MCF 10A (cell line): ENCODE data around the gene XXYLT1. TPM values are rescaled to one million over a fixed set of nuclear protein-coding genes. Genes with fewer than 3 reads are reported as not detected.

Experiments
- BruUV-seq: library from RNA; stranded (reverse); fragments of 400-500 nt; replicated peaks from 2 replicates; lab custom pipeline; 2021; lab: Mats Ljungman, UMichigan
- CTCF ChIA-PET: fragments of 300-600 bp; sonication (Branson Sonifier 250); formaldehyde crosslinking; extraction: SDS; loops from one replicate; lab custom pipeline; 2021; ENCODE audit warnings: antibody characterized with exemption, inconsistent platforms; lab: Yijun Ruan, JAX
- POLR2A ChIA-PET: fragments of 300-600, 350-650 bp; sonication (Branson Sonifier 250); formaldehyde crosslinking; extraction: SDS; loops from one replicate; lab custom pipeline; 2020; ENCODE audit warnings: antibody characterized with exemption, inconsistent platforms; lab: Yijun Ruan, JAX
- DNase-seq: peaks from one replicate; pipeline ENCODE4 v3.0.0-alpha.2; 2018; ENCODE audit not compliant: unreplicated experiment
- H3K27ac Mint-ChIP-seq: one replicate; pipeline ENCODE4 v1.8.0; 2022; ENCODE audit warnings: mild to moderate bottlenecking, low read depth, mixed read lengths; ENCODE audit not compliant: unreplicated experiment
- H3K27me3 Mint-ChIP-seq: one replicate; pipeline ENCODE4 v1.8.0; 2022; ENCODE audit warnings: mixed read lengths; ENCODE audit not compliant: insufficient read depth, unreplicated experiment
- H3K36me3 Mint-ChIP-seq: one replicate; pipeline ENCODE4 v1.8.0; 2022; ENCODE audit warnings: mild to moderate bottlenecking, moderate library complexity, mixed read lengths; ENCODE audit not compliant: insufficient read depth, unreplicated experiment
- H3K4me1 Mint-ChIP-seq: one replicate; pipeline ENCODE4 v1.8.0; 2022; ENCODE audit warnings: mixed read lengths; ENCODE audit not compliant: insufficient read depth, unreplicated experiment
- H3K4me3 Mint-ChIP-seq: one replicate; pipeline ENCODE4 v1.8.0; 2022; ENCODE audit warnings: mild to moderate bottlenecking, moderate library complexity, mixed read lengths; ENCODE audit not compliant: unreplicated experiment
- H3K9me3 Mint-ChIP-seq: one replicate; pipeline ENCODE4 v1.8.0; 2022; ENCODE audit warnings: mixed read lengths; ENCODE audit not compliant: unreplicated experiment
- intact Hi-C: fragments of 100-400 bp; cut with micrococcal nuclease; formaldehyde crosslinking; loops from 2 replicates; pipeline ENCODE4 v1.14.1; 2022
- total RNA-seq: library from RNA; stranded (reverse); gene quantifications from 2 replicates; pipeline ENCODE4 v1.2.3, GENCODE V29; 2022
- TF ChIP-seq, protein P1 (sequence below): fragments of 200-600 bp; IDR thresholded peaks from one replicate; pipeline ENCODE4 v1.8.0; 2022; ENCODE audit warnings: antibody characterized with exemption, mild to moderate bottlenecking; ENCODE audit not compliant: unreplicated experiment

The XXYLT1 gene
- total RNA-seq, 1 experiment from 2014 or later, result 10.0 TPM

DNA sequence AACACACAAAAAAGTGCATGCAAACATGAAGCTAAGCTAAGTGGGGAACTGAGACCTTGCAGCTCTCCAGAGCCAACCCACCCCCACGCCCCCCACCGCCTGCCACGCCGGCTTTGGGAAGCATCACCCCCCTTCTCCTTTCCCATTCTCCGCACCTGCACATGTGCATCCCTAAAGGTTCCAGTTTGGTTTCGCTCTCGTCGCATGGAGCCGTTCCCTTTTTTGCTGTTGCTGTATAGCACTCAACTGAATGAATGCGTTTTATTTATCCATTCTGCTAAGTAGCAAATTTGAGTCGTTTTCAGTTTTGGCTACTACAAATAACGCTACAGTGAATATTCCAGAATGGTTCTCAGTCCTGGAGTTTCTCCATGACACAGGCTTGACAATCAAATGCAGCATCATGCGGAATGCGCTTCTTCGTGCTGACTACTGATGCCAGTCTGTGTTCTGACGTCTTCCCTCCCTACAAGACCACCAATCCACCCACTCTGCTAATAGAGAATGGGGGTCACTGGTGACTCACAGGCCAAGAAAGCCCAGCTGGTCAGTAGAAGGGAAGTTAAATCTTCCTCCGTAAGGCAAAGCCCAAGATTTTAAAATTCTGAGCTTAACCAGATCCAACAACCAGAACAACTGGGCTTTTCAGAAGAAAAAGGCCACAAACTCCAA, 115.3 kb downstream of the XXYLT1 start:
- H3K9me3 Mint-ChIP-seq, result no peaks in the 10 kb centered on the region
- peaks cover 29% of the 10 kb centered on the region for H3K4me1 Mint-ChIP-seq
- DNase-seq, result no peak
- no peaks in the 10 kb centered on the region for H3K27me3 Mint-ChIP-seq
- TF ChIP-seq, protein P1, sequence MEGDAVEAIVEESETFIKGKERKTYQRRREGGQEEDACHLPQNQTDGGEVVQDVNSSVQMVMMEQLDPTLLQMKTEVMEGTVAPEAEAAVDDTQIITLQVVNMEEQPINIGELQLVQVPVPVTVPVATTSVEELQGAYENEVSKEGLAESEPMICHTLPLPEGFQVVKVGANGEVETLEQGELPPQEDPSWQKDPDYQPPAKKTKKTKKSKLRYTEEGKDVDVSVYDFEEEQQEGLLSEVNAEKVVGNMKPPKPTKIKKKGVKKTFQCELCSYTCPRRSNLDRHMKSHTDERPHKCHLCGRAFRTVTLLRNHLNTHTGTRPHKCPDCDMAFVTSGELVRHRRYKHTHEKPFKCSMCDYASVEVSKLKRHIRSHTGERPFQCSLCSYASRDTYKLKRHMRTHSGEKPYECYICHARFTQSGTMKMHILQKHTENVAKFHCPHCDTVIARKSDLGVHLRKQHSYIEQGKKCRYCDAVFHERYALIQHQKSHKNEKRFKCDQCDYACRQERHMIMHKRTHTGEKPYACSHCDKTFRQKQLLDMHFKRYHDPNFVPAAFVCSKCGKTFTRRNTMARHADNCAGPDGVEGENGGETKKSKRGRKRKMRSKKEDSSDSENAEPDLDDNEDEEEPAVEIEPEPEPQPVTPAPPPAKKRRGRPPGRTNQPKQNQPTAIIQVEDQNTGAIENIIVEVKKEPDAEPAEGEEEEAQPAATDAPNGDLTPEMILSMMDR, result no peak
- intact Hi-C loops, result no loop called here
- POLR2A ChIA-PET, result interaction anchor here (0.6 to 2.2 kb wide), 4 partner anchors 15 to 54 kb away, joined by 3 to 10 read pairs (median 6); no protein-coding TSS in a partner anchor
- no peaks in the 10 kb centered on the region for H3K36me3 Mint-ChIP-seq
- no peak overlapping the region for H3K4me3 Mint-ChIP-seq
- peak overlapping the region; percentile 31 for H3K27ac Mint-ChIP-seq
- no TSS peak for BruUV-seq
- CTCF ChIA-PET, result interaction anchor here (0.6 to 1.1 kb wide), 2 partner anchors 13 to 125 kb away, joined by 3 to 4 read pairs; no protein-coding TSS in a partner anchor

DNA sequence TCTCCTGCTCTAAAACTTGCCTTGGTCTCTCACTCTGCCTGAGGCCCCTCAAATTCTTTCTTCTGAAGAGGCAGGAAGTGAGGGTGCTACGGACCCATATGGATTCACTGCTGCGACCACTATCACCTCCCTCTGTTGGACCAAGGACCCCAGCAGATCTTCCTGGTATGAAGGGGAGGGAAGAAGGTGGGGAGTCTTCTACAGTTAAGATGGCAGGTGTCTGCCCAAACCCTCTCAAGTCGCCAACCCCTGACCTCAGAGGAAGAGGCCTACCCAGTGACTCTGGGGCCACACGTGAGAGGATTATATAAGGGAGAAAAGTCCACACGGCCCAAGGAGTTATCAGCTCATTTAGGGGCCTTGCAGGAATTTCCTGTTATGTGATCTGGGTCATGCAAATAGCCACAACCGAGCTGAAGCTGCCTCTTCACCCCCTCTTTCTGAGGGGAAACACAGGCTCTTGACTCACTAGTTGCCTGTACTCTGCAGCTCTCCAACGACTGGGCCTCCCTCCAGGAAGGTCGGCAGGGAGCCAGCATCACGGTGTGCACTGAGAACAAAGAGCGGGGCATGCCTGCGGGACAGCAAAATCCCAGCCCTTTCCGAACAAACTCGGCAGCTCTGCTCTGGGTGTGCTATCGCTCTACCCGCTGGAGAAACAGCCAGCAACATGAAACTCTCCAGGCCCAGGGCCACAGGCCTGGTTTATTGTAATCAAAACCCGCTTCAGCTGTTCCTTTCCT, 116.0 kb downstream of the XXYLT1 start:
- TF ChIP-seq, protein P1, result no peak
- Mint-ChIP-seq H3K9me3 (no peaks in the 10 kb centered on the region), H3K27ac (peak overlapping the region; percentile 31), H3K4me1 (peaks cover 31% of the 10 kb centered on the region), H3K4me3 (no peak overlapping the region), H3K27me3 (no peaks in the 10 kb centered on the region), H3K36me3 (no peaks in the 10 kb centered on the region)
- intact Hi-C loops, result no loop called here
- ChIA-PET POLR2A (interaction anchor here (0.6 to 2.2 kb wide), 5 partner anchors 15 to 55 kb away, joined by 3 to 10 read pairs (median 4); no protein-coding TSS in a partner anchor), CTCF (interaction anchor here (0.6 to 1.1 kb wide), 2 partner anchors 12 to 124 kb away, joined by 3 to 4 read pairs; no protein-coding TSS in a partner anchor)
- BruUV-seq, result no TSS peak
- peak; percentile 94 for DNase-seq

DNA sequence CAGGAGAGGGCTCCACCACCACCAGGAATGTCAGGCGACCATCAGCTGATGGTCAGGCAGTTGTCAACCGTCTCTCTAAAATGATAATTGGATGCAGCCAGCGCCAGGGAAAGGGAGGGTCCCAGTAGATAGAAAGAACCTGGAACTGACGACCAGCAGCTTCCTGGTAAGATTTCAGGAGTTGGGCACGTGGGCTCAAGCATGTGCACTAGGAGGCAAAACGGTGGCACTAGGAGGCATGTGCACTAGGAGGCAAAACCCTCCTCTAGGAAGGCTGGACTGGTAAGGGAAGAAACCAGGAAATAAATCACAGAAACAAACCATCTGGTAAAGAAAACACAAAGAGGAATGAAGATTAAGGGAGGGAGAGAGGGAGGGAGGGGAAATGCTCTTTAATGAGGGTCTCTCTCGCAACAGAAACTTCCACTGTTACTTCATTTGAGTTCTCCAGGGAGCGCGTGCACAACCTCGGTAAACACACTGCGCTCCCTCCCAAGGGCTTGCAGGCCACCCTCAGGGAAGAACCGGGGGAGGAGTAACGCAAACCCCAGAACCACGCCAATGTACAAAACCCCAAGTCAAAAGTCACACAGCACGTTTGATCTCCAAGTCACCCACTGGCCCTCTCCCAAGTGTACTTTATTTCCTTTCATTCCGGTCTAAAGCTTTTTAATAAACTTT, 116.7 kb downstream of the XXYLT1 start:
- peaks cover 28% of the 10 kb centered on the region for H3K4me1 Mint-ChIP-seq
- H3K36me3 Mint-ChIP-seq, result no peaks in the 10 kb centered on the region
- TF ChIP-seq, protein P1, result no peak
- H3K27me3 Mint-ChIP-seq, result no peaks in the 10 kb centered on the region
- ChIA-PET POLR2A (interaction anchor here (1.0 to 2.2 kb wide), 4 partner anchors 15 to 33 kb away, joined by 3 to 10 read pairs (median 6); no protein-coding TSS in a partner anchor), CTCF (interaction anchor here (0.5 to 1.1 kb wide), 2 partner anchors 11 to 148 kb away, joined by 3 read pairs; no protein-coding TSS in a partner anchor)
- H3K27ac Mint-ChIP-seq, result peak overlapping the region; percentile 31
- no TSS peak for BruUV-seq
- no peaks in the 10 kb centered on the region for H3K9me3 Mint-ChIP-seq
- H3K4me3 Mint-ChIP-seq, result no peak overlapping the region
- DNase-seq, result no peak
- intact Hi-C loops, result no loop called here
